ENCODE measurements around the gene KCNK10.

DNA sequence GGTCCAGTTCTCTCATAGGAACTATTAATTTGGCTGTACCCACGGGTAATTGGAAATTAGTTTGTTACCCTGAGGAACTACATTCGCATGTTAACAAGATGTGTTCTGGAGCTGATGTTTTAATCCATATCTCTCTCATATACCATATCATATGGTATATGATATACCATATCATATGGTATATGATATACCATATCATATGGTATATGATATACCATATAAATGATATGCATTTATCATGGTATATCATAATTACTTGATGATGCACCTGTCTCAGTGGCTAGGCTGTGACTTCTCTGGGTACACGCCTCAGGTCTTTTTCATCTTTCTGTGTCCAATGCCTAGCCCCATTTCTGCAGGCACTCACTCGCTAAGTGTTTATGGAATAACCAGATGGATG lies 13.0 kb downstream of the KCNK10 start:
- TF ChIP-seq, protein P1, sequence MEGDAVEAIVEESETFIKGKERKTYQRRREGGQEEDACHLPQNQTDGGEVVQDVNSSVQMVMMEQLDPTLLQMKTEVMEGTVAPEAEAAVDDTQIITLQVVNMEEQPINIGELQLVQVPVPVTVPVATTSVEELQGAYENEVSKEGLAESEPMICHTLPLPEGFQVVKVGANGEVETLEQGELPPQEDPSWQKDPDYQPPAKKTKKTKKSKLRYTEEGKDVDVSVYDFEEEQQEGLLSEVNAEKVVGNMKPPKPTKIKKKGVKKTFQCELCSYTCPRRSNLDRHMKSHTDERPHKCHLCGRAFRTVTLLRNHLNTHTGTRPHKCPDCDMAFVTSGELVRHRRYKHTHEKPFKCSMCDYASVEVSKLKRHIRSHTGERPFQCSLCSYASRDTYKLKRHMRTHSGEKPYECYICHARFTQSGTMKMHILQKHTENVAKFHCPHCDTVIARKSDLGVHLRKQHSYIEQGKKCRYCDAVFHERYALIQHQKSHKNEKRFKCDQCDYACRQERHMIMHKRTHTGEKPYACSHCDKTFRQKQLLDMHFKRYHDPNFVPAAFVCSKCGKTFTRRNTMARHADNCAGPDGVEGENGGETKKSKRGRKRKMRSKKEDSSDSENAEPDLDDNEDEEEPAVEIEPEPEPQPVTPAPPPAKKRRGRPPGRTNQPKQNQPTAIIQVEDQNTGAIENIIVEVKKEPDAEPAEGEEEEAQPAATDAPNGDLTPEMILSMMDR (IDR thresholded peaks at IDR 0.05) = no peak
- TF ChIP-seq EP300 (IDR thresholded peaks at IDR 0.05) = no peak
- TF ChIP-seq POLR2A (IDR thresholded peaks at IDR 0.05) = no peak

Data from ovary (tissue), 3 donors.